H1 (cell line): Measurements from ENCODE around the gene SLC39A9. TPM values are rescaled to one million over a fixed set of nuclear protein-coding genes. Genes with fewer than 3 reads are reported as not detected.

Source experiments
- CTCF ChIA-PET: fragments of 300-600 bp; sonication (Branson Sonifier 250); formaldehyde crosslinking; loops from one replicate; lab custom pipeline; 2021; ENCODE audit not compliant: partially characterized antibody; lab: Charles Lee
- POLR2A ChIA-PET: fragments of 300-600 bp; sonication (Branson Sonifier 250); formaldehyde crosslinking; loops from one replicate; lab custom pipeline; 2021; ENCODE audit warnings: inconsistent platforms; ENCODE audit not compliant: partially characterized antibody; lab: Charles Lee
- DNase-seq, 2 experiments: peaks; one replicate each; pipeline versions ENCODE4 v3.0.0 to v3.0.0-alpha.2; 2010 to 2022; ENCODE audit warnings: low spot score in 2 of 2, low read depth in 1 of 2, mixed read lengths in 1 of 2
- FAIRE-seq: peaks from 2 replicates; lab custom pipeline; 2011; peaks lifted over from hg19 to GRCh38; lab: Jason Lieb, UNC
- H2AFZ ChIP-seq: 2 replicates; pipeline ENCODE4 v1.8.1; 2012; ENCODE audit warnings: low read length, inconsistent platforms
- H2AK5ac ChIP-seq: 2 replicates; pipeline ENCODE4 v1.6.1; 2013; ENCODE audit warnings: low read depth, low read length
- H2BK120ac ChIP-seq: replicated peaks from 2 replicates; pipeline ENCODE3; 2013; ENCODE audit warnings: low read depth, low read length, inconsistent platforms
- H2BK12ac ChIP-seq: 2 replicates; pipeline ENCODE4 v1.6.1; 2013; ENCODE audit warnings: low read depth, low read length
- H2BK15ac ChIP-seq: 2 replicates; pipeline ENCODE4 v1.6.1; 2013; ENCODE audit warnings: low read length
- H2BK20ac ChIP-seq: 2 replicates; pipeline ENCODE4 v1.6.1; 2013; ENCODE audit warnings: low read length
- H2BK5ac ChIP-seq: 2 replicates; pipeline ENCODE4 v1.6.1; 2013; ENCODE audit warnings: low read depth, low read length
- H3K14ac ChIP-seq: 2 replicates; pipeline ENCODE4 v1.6.1; 2013; ENCODE audit warnings: inconsistent platforms; ENCODE audit not compliant: insufficient read length
- H3K18ac ChIP-seq: 2 replicates; pipeline ENCODE4 v1.6.1; 2013; ENCODE audit warnings: low read length; ENCODE audit errors: extremely low read depth
- H3K23ac ChIP-seq: 2 replicates; pipeline ENCODE4 v1.6.1; 2013; ENCODE audit warnings: inconsistent platforms; ENCODE audit not compliant: insufficient read length
- H3K23me2 ChIP-seq: 2 replicates; pipeline ENCODE4 v1.6.1; 2013; ENCODE audit warnings: low read depth, low read length
- H3K27ac ChIP-seq: 2 replicates; pipeline ENCODE4 v1.6.1; 2011; ENCODE audit warnings: low read depth, low read length, inconsistent platforms
- H3K27me3 ChIP-seq, 4 experiments: replicated peaks in 1 of 4; 1 replicate in 1 of 4; 2 replicates in 3 of 4; pipeline versions ENCODE4 v1.6.1 to v1.8.1; 2011 to 2013; ENCODE audit warnings: low read length in 3 of 4, mild to moderate bottlenecking in 3 of 4, inconsistent platforms in 2 of 4, mixed read lengths in 2 of 4, moderate library complexity in 1 of 4; ENCODE audit not compliant: control insufficient read depth in 3 of 4, insufficient read depth in 3 of 4; ENCODE audit errors: extremely low read depth in 1 of 4
- H3K36me3 ChIP-seq, 4 experiments: 2 replicates each; pipeline versions ENCODE4 v1.6.1 to v1.8.1; 2011 to 2013; ENCODE audit warnings: mild to moderate bottlenecking in 4 of 4, low read length in 3 of 4, moderate library complexity in 2 of 4, control low read depth in 1 of 4, inconsistent platforms in 1 of 4; ENCODE audit not compliant: insufficient read depth in 4 of 4, control insufficient read depth in 2 of 4
- H3K4ac ChIP-seq: replicated peaks from 2 replicates; pipeline ENCODE3; 2013; ENCODE audit warnings: low read length, low read depth, mixed read lengths, inconsistent platforms; ENCODE audit not compliant: insufficient read length
- H3K4me1 ChIP-seq, 4 experiments: replicated peaks in 1 of 4; 1 replicate in 1 of 4; 2 replicates in 3 of 4; pipeline versions ENCODE4 v1.6.1 to v1.8.1; 2011 to 2013; ENCODE audit warnings: low read length in 3 of 4, inconsistent platforms in 2 of 4, mixed read lengths in 1 of 4; ENCODE audit not compliant: insufficient read depth in 4 of 4, control insufficient read depth in 3 of 4
- H3K4me2 ChIP-seq, 2 experiments: 2 replicates each; pipeline versions ENCODE4 v1.6.1 to v1.8.1; 2011 to 2013; ENCODE audit warnings: low read depth in 2 of 2, low read length in 2 of 2, control low read depth in 1 of 2, inconsistent platforms in 1 of 2, mild to moderate bottlenecking in 1 of 2; ENCODE audit not compliant: insufficient read depth in 1 of 2
- H3K4me3 ChIP-seq, 4 experiments: fragments of 200-600, 300-600 bp in 1 of 4; sonication (generic), shearing (Covaris generic), sonication (Bioruptor Twin) in 1 of 4; 2 replicates each; pipeline versions ENCODE4 v1.5.1 to v1.8.1; 2011 to 2016; ENCODE audit warnings: low read length in 4 of 4, low read depth in 3 of 4, control low read depth in 2 of 4, inconsistent platforms in 2 of 4, mild to moderate bottlenecking in 2 of 4, mixed read lengths in 1 of 4, moderate library complexity in 1 of 4; ENCODE audit not compliant: insufficient read depth in 2 of 4; ENCODE audit errors: extremely low read depth in 1 of 4
- H3K56ac ChIP-seq: replicated peaks from 2 replicates; pipeline ENCODE3; 2013; ENCODE audit warnings: low read depth, mild to moderate bottlenecking, mixed read lengths, low read length, inconsistent platforms; ENCODE audit not compliant: insufficient read length
- H3K79me1 ChIP-seq: 2 replicates; pipeline ENCODE4 v1.6.1; 2013; ENCODE audit warnings: low read depth, low read length, control low read depth
- H3K79me2 ChIP-seq, 2 experiments: 2 replicates each; pipeline versions ENCODE4 v1.6.1 to v1.8.1; 2012 to 2013; ENCODE audit warnings: low read length in 2 of 2, mild to moderate bottlenecking in 2 of 2, inconsistent platforms in 1 of 2; ENCODE audit not compliant: insufficient read depth in 2 of 2, control insufficient read depth in 1 of 2
- H3K9ac ChIP-seq, 4 experiments: replicated peaks in 1 of 4; 1 replicate in 1 of 4; 2 replicates in 3 of 4; pipeline versions ENCODE4 v1.6.1 to v1.8.1; 2011 to 2013; ENCODE audit warnings: low read depth in 3 of 4, low read length in 3 of 4, control low read depth in 2 of 4, mild to moderate bottlenecking in 2 of 4, moderate library complexity in 2 of 4, inconsistent platforms in 1 of 4; ENCODE audit errors: extremely low read depth in 1 of 4
- H3K9me3 ChIP-seq, 2 experiments: 2 replicates each; pipeline versions ENCODE4 v1.6.1 to v1.8.1; 2012 to 2013; ENCODE audit warnings: mild to moderate bottlenecking in 2 of 2, moderate library complexity in 2 of 2, control low read depth in 1 of 2, inconsistent platforms in 1 of 2, low read depth in 1 of 2, low read length in 1 of 2, mixed read lengths in 1 of 2; ENCODE audit not compliant: insufficient read depth in 2 of 2
- H4K20me1 ChIP-seq, 2 experiments: replicated peaks in 1 of 2; 2 replicates each; pipeline versions ENCODE3 to v1.8.1; 2011 to 2013; ENCODE audit warnings: inconsistent platforms in 2 of 2, low read length in 2 of 2, mild to moderate bottlenecking in 1 of 2; ENCODE audit not compliant: insufficient read depth in 2 of 2, control insufficient read depth in 1 of 2
- H4K5ac ChIP-seq: 2 replicates; pipeline ENCODE4 v1.6.1; 2013; ENCODE audit warnings: low read length, low read depth, mixed read lengths, inconsistent platforms; ENCODE audit not compliant: insufficient read length
- H4K8ac ChIP-seq: 2 replicates; pipeline ENCODE4 v1.8.0; 2013; ENCODE audit warnings: mild to moderate bottlenecking, moderate library complexity, low read length, inconsistent platforms; ENCODE audit not compliant: insufficient read depth; ENCODE audit errors: extremely low read depth
- H4K91ac ChIP-seq: replicated peaks from 2 replicates; pipeline ENCODE3; 2013; ENCODE audit warnings: low read length, mixed read lengths, inconsistent platforms; ENCODE audit not compliant: insufficient read length
- BACH1 ChIP-seq: IDR thresholded peaks from 2 replicates; pipeline ENCODE4 v1.6.1; 2012; ENCODE audit warnings: low read length, improper control_type of control experiment
- BCL11A ChIP-seq, 2 experiments: IDR thresholded peaks; one replicate each; pipeline ENCODE4 v1.6.1; 2011; ENCODE audit warnings: low read depth in 2 of 2, low read length in 2 of 2, mild to moderate bottlenecking in 2 of 2
- CHD1 ChIP-seq: IDR thresholded peaks from 2 replicates; pipeline ENCODE4 v1.6.1; 2012; ENCODE audit warnings: low read depth, low read length, improper control_type of control experiment
- KDM1A ChIP-seq: fragments of 200-600, 300-600 bp; sonication (generic); IDR thresholded peaks from 2 replicates; pipeline ENCODE4 v1.7.1; 2016; ENCODE audit warnings: mild to moderate bottlenecking, low read length, borderline replicate concordance
- PHF8 ChIP-seq: fragments of 200-600 bp; sonication (generic); conservative IDR thresholded peaks from 2 replicates; pipeline ENCODE4 v1.7.1; 2012; ENCODE audit warnings: low read depth, mild to moderate bottlenecking, inconsistent platforms, low read length, moderate library complexity
- RBBP5 ChIP-seq: IDR thresholded peaks from 2 replicates; pipeline ENCODE4 v1.7.1; 2012; ENCODE audit warnings: low read depth, mild to moderate bottlenecking, inconsistent platforms, low read length, moderate library complexity, borderline replicate concordance
- RNF2 ChIP-seq: fragments of 200-900, 300-1000 bp; sonication (generic); IDR thresholded peaks from 2 replicates; pipeline ENCODE4 v1.7.1; 2016; ENCODE audit warnings: borderline replicate concordance, low read depth, mild to moderate bottlenecking, antibody characterized with exemption, low read length; ENCODE audit not compliant: poor library complexity, severe bottlenecking; ENCODE audit errors: missing control alignments
- SIN3A ChIP-seq, 2 experiments: IDR thresholded peaks in 1 of 2; conservative IDR thresholded peaks in 1 of 2; 2 replicates each; pipeline ENCODE4 v1.6.1; 2011 to 2012; ENCODE audit warnings: low read length in 2 of 2, improper control_type of control experiment in 1 of 2, low read depth in 1 of 2, mild to moderate bottlenecking in 1 of 2
- SIX5 ChIP-seq: IDR thresholded peaks from 2 replicates; pipeline ENCODE4 v1.6.1; 2011; ENCODE audit warnings: mild to moderate bottlenecking, low read depth, low read length
- SUZ12 ChIP-seq: fragments of 200-600 bp; sonication (generic); IDR thresholded peaks from 2 replicates; pipeline ENCODE4 v1.6.1; 2012; ENCODE audit warnings: mild to moderate bottlenecking, inconsistent platforms, low read length, moderate library complexity, mixed read lengths
- TAF1 ChIP-seq: IDR thresholded peaks from 2 replicates; pipeline ENCODE4 v1.6.1; 2011; ENCODE audit warnings: mild to moderate bottlenecking, low read depth, low read length
- TCF12 ChIP-seq: IDR thresholded peaks from 2 replicates; pipeline ENCODE4 v1.6.1; 2011; ENCODE audit warnings: low read depth, mild to moderate bottlenecking, low read length
- TEAD4 ChIP-seq: IDR thresholded peaks from 2 replicates; pipeline ENCODE4 v1.6.1; 2012; ENCODE audit warnings: low read depth, low read length, inconsistent platforms, mixed read lengths
- WGBS, 2 experiments: shearing (Covaris generic) in 1 of 2; methylation state at CpG; one replicate each; pipeline versions ENCODE4 v1.1.6 to v1.1.7; 2013 to 2015; ENCODE audit warnings: low lambda C conversion rate in 2 of 2, mixed read lengths in 2 of 2, inconsistent platforms in 1 of 2, low coverage in 1 of 2, missing lambda C conversion rate in 1 of 2; ENCODE audit not compliant: insufficient replicate concordance in 2 of 2, insufficient coverage in 1 of 2, insufficient read length in 1 of 2; ENCODE audit errors: extremely low coverage in 1 of 2, missing lambda C conversion rate in 1 of 2; 5-methylcytosine and 5-hydroxymethylcytosine counted together
- polyA plus RNA-seq, 7 experiments: library from polyadenylated mRNA; depleted of rRNA in 3 of 7; stranded (reverse) in 5 of 7; unstranded in 2 of 7; fragments of >200 nt in 5 of 7; fragments of 200-250 nt in 2 of 7; gene quantifications; 1 replicate in 5 of 7; 2 replicates in 1 of 7; 4 replicates in 1 of 7; pipeline versions ENCODE4 v1.2.1 to v1.2.3, GENCODE V29; 2011 to 2013; ENCODE audit warnings: missing spikeins in 2 of 7, mixed read lengths in 2 of 7
- total RNA-seq: library from RNA; stranded (reverse); fragmentation: NEBNext Ultra II Directional; extraction: Animal tissue kit (Norgen Biotek cat#: 25700); gene quantifications from 2 replicates; pipeline ENCODE4 v1.2.1, GENCODE V29; 2021
- TF ChIP-seq, protein P1 (sequence below): IDR thresholded peaks from 2 replicates; pipeline ENCODE4 v1.6.1; 2012; ENCODE audit warnings: inconsistent platforms

The SLC39A9 gene
- total and polyA plus RNA-seq, 2 of the 8 experiments (the other 6 are each of a cell fraction or from before 2014, with no cell fraction given) = 31.0 to 44.2 TPM

DNA sequence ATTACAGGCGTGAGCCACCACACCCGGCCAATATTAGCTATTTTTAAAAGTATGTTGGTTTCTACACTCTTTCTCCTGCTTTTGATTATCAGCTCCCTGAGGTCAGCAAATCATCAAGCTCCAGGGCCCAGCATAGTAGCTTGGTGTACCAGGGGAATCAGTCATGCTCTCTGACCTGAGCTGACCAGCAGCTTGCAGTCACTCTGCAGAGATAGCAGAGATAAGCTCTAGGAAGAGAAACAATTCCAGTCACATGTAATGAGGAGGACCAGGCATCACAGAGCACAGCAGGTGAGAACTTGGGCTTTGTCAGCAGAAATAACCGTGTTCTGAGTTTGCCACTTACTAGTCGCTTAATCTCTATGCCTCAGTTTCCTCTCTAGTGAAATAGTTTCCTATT, 94.5 kb downstream of the SLC39A9 start:
- H4K8ac ChIP-seq = no peak overlapping the region
- H4K20me1 ChIP-seq = no peaks in the 10 kb centered on the region
- POLR2A ChIA-PET = interaction anchor here (1.0 to 1.8 kb wide), 3 partner anchors 8 to 95 kb away, joined by 3 read pairs; partner anchors contain the start of genes ERH, PLEKHD1 and SLC39A9
- H2BK120ac ChIP-seq = no peak overlapping the region
- no peak overlapping the region for H3K4ac ChIP-seq
- H3K23me2 ChIP-seq = no peaks in the 10 kb centered on the region
- no peak overlapping the region for H3K23ac ChIP-seq
- no peak overlapping the region for H3K4me3 ChIP-seq
- 85% methylated on average over 4 of the region's 4 CpGs; no CpG with 5 or more reads in 1 of the 2 experiments for WGBS, 2 experiments
- no peak for DNase-seq
- H3K14ac ChIP-seq = no peak overlapping the region
- H4K91ac ChIP-seq = no peak overlapping the region
- H3K9ac ChIP-seq = no peak overlapping the region
- H3K56ac ChIP-seq = no peak overlapping the region
- H3K79me2 ChIP-seq = no peaks in the 10 kb centered on the region
- no peaks in the 10 kb centered on the region for H3K27me3 ChIP-seq
- H2BK5ac ChIP-seq = no peak overlapping the region
- no peaks in the 10 kb centered on the region for H3K4me1 ChIP-seq
- no peak overlapping the region for H2AK5ac ChIP-seq
- no peaks in the 10 kb centered on the region for H3K79me1 ChIP-seq
- no peaks in the 10 kb centered on the region for H3K9me3 ChIP-seq
- H2BK20ac ChIP-seq = no peak overlapping the region
- CTCF ChIA-PET = interaction anchor here (0.8 to 5.0 kb wide), 11 partner anchors 10 to 146 kb away, joined by 3 to 41 read pairs (median 4); partner anchors contain the start of genes CCDC177, ERH and SLC39A9
- H3K27ac ChIP-seq = no peak overlapping the region
- H4K5ac ChIP-seq = no peak overlapping the region
- no peak overlapping the region for H2BK15ac ChIP-seq
- H3K18ac ChIP-seq = no peak overlapping the region
- H3K4me2 ChIP-seq = no peak overlapping the region
- no peak overlapping the region for H2BK12ac ChIP-seq
- H2AFZ ChIP-seq = no peak overlapping the region
- H3K36me3 ChIP-seq = no peaks in the 10 kb centered on the region
- FAIRE-seq = no peak
- TF ChIP-seq PHF8 (no peak), KDM1A (no peak), RBBP5 (no peak), CHD1 (no peak), TCF12 (no peak), TEAD4 (no peak), BACH1 (no peak), SIX5 (no peak), SIN3A (conservative IDR thresholded peaks at IDR 0.05 in 1 of 2, IDR thresholded peaks at IDR 0.05 in 1 of 2; ENCODE audit: low read depth in 1 of 2, low read length in 2 of 2) (no peak), TAF1 (no peak), BCL11A (IDR thresholded peaks at IDR 0.05; ENCODE audit: low read depth in 2 of 2, low read length in 2 of 2) (no peak), SUZ12 (no peak), RNF2 (no peak)
- TF ChIP-seq, protein P1, sequence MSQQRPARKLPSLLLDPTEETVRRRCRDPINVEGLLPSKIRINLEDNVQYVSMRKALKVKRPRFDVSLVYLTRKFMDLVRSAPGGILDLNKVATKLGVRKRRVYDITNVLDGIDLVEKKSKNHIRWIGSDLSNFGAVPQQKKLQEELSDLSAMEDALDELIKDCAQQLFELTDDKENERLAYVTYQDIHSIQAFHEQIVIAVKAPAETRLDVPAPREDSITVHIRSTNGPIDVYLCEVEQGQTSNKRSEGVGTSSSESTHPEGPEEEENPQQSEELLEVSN = no peak
